ENCODE measurements around the gene MTMR1.

Gene MTMR1

GRCh38 chrX:150697641-150698040, 4.4 kb downstream of the MTMR1 start:
- no peak for DNase-seq

- DNase-seq, result no peak
Measured at GRCh38 chrX:150698981-150699380, 5.8 kb downstream of the MTMR1 start.

GRCh38 chrX:150700107-150700506, 6.9 kb downstream of the MTMR1 start:
- no peak for DNase-seq

- no peak for DNase-seq
Measured at GRCh38 chrX:150701377-150701776, 8.2 kb downstream of the MTMR1 start.

GRCh38 chrX:150702966-150703694, 9.9 kb downstream of the MTMR1 start:
- no peak for DNase-seq

GRCh38 chrX:150703695-150703974, 10.4 kb downstream of the MTMR1 start:
- DNase-seq, result no peak

- no peak for DNase-seq
Measured at GRCh38 chrX:150704030-150704613, 10.9 kb downstream of the MTMR1 start.

GRCh38 chrX:150712619-150713018, 19.4 kb downstream of the MTMR1 start:
- no peak for DNase-seq

DNA sequence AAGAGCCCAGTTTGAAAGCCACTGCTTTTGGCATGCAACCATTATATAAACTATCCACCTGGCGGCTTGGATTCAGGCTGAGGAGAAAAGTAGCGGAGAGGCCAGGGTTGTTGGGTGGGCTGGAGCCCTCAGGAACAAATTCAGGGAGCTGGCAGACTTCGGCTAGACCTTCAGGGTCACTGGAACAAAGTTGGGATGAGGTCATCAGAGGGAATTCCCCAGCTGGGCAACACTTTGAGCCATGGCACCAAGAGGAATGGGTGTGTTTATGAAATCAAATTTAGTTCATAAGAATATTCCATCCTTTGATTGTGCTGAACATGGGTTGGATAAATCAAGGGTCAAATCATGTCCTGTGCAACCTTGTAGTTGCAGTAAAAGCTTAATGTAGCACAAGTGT, 22.0 kb downstream of the MTMR1 start:
- DNase-seq, result no peak

DNA sequence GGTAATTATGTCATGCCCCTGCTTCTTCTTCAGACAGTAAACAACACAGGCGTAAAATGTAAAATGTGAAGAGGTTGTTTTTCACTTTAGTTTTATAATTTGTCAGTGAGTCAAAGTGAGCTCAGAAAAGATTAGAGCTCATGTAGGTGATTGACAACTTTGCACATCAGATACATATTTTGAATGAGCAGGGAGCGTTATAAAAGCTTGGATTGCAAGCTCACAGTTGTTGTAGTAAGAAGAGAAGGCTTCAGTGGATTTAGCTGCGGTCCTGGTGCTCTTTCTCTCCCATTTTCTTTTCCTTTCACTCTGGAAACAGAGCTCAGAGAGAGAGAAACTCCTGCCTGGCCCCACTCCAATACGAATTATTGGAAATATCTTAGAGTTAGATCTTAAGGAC, 26.4 kb downstream of the MTMR1 start:
- DNase-seq, result no peak

- no peak for DNase-seq
Measured at GRCh38 chrX:150729956-150730355, 36.8 kb downstream of the MTMR1 start.

- DNase-seq, result no peak
Measured at GRCh38 chrX:150730719-150731118, 37.5 kb downstream of the MTMR1 start.

DNA sequence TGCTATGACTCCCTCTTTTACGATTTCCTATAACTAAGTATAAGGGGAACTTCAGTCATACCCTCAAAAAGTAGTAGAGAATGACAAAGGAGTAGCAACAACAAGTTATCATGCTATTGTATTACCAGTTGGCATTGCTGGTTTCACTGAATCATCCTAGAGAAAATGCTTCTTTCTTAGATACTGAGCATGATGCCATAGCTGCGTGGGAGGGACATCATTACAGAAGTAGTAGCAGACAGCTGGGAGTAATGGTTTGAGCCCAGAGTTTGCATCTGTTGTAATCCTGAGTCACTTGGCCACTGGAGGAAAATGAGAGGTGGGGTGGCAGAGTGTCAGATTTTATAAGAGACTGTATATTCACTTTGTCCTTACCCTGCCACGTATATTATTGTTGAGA, 38.6 kb downstream of the MTMR1 start:
- no peak for DNase-seq

- no peak for DNase-seq
Measured at GRCh38 chrX:150736475-150736874, 43.3 kb downstream of the MTMR1 start.

DNA sequence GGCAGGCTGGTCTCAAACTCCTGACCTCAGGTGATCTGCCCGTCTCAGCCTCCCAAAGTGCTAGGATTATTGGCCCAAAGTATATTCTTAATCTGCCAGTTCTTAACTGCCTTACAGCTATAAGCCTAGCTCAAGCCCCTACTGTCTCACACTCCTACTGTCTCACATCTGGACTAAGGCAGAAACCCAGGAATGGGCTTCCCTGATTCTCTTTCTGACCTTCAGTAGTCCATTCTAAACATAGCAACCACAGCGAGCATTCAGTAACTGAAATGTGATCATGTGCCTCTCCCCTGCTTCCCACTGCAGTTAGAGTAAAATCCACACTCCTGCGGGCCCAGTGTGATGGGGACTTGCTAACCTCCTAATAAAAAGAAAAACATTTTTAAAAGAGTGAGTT, 58.9 kb downstream of the MTMR1 start:
- DNase-seq, result no peak

GRCh38 chrX:150753357-150753756, 60.2 kb downstream of the MTMR1 start:
- DNase-seq, result no peak

DNA sequence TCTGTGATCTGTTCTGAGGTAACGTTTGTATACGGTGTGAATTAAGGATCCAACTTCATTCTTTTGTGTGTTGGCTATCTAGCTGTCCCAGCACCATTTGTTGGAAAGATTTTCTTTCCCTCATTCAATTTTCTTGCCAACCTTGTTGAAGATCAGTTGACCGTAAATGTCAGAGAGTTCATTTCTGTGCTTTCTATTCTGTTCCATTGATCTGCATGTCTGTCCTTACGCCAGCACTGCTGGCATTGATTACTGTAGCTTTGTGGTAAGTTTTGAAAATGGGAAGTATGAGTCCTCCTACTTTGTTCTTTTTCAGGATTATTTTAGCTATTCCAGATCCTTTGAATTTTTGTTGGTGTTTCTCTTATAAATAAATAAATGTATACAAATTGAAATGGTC, 60.8 kb downstream of the MTMR1 start:
- DNase-seq, result no peak

DNA sequence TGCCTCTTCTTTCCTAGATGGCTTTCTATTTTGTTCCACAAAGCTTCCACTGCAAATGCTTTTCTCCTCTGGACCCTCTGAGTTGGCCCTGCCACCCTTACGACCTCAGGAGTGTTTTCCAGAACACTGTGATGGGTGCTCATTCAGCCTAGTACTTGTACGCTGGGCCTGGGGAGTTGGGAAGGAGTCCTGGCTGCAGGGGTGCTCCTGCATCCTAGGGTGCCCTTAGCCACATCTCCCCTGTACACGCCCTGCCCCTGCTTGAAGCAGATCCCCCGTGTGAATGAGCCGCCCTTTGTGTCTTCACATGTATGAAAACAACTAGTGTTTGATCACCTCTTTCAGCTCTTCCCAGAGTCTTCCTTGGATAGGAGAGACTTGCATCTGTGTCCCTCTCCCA, 64.2 kb downstream of the MTMR1 start:
- no peak for DNase-seq

GRCh38 chrX:150759568-150760416, 66.6 kb downstream of the MTMR1 start:
- DNase-seq, result no peak

DNA sequence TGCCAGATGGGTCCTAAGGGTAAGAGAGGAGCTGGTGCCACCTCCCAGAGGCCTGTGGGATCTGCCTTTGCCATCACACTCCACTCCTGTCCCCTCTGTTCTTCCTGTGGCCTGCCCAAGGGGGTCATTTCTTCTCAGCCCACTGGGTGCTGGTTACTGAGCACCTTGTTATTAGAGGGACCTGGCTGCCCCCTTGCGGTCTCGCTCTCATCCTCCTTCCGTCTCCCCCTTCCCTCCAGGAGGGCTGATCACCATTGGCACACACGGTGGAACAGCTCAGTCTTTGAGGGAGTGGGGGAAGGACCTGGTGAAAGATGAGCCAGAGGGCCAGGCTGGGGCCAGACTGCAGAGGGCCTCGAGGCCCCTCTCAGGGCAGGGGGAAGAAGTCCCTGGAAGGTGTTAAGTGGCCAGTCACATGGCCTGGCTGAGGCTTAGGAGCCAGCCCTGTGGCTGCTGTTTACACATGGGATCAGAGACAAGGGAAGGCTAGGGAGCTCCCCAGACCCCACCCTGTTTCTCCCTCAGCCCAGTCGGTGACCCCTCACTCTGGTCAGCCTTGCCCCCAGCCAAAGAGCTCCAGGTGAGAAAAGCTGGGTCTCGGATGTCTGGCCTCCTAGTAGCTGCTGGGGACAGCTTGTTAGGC, 68.1 kb downstream of the MTMR1 start:
- DNase-seq, result no peak

DNA sequence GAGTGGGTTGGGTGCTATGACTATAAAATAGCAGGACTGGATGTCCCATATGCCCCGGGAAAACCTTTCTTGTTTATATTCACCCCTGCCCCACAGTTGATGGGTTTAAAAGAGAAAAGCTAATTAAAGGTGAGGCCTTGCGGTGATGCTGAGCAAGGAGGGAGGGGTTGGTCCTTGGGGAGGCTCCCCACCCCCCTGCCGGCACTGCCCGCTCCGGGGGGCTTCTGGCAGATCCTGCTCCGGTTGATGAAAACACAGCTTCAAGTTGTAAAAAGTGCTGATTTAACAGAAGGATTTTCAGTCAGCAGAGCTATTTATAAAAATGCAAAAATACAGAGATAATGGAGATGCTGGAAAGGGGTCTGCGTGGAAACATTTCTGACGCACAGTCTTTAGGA, 68.6 kb downstream of the MTMR1 start:
- DNase-seq, result no peak

DNA sequence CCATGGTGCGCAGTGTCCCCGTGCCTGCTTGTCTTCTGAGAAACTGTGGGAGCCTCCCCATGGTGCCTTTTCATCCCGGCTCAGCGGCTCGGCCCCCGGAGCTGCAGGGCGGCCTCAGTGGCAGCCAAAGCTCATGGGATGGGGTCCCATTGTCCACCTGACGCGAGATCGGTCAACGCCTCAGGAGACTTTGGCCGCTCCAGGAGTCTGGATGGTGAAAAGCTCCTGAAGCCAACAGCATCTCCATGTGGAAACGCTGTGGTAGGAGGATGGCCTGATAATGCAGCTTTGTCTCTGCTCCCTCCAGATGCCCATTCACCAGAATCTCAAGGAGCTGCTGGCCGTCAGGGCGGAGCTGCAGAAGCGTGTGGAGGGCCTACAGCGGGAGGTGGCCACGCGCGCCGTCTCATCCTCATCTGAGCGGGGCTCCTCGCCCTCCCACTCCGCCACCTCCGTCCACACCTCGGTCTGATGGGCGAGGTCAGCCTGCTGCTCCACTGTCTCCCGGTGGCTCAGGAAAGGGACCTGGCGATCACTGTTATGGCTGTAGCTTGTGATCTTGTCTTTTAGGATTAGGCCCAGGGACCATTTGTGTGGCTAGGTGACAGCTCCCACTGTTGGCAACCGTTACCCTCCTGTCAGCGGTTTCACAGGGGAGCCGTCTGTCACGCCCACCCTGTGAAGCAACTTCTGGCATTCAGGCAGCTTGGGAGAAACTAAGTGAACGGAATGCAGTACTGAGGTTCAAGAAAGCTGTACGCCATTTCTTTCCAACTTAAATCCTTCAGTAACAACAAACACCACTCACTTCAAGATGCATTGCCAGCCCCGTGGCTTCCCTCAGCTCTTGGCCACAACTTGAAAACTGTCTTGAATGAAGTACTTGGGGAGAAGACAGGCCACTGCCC, 69.3 kb downstream of the MTMR1 start:
- DNase-seq, result no peak
